ENCODE measurements around the gene CAVIN4. TPM values are rescaled to one million over a fixed set of nuclear protein-coding genes. Genes with fewer than 3 reads are reported as not detected.

The CAVIN4 gene
- total and polyA plus RNA-seq, 2 experiments from 2014 or later: 0.53 to 1.0 TPM

- no peak overlapping the region for H3K4me3 ChIP-seq
- H3K4me2 ChIP-seq: no peak overlapping the region
- H4K20me1 ChIP-seq (ENCODE audit: insufficient read depth, poor library complexity, severe bottlenecking): no peaks in the 10 kb centered on the region
- H3K9me3 ChIP-seq (ENCODE audit: low read depth): no peaks in the 10 kb centered on the region
- no peak overlapping the region for H2AFZ ChIP-seq
- H3K27me3 ChIP-seq: no peaks in the 10 kb centered on the region
- 73% methylated on average over 9 of the region's 9 CpGs for WGBS (ENCODE audit: low lambda C conversion rate, missing lambda C conversion rate)
- no peak for DNase-seq (ENCODE audit: low spot score)
- no peaks in the 10 kb centered on the region for H3K36me3 ChIP-seq (replicated peaks; ENCODE audit: insufficient read depth, low read depth)
- no peaks in the 10 kb centered on the region for H3K9me2 ChIP-seq (replicated peaks; ENCODE audit: insufficient read depth)
- no peaks in the 10 kb centered on the region for H3K4me1 ChIP-seq (ENCODE audit: insufficient read depth)
- no peak overlapping the region for H3K27ac ChIP-seq
- H3K79me2 ChIP-seq: no peaks in the 10 kb centered on the region
- no peak for TF ChIP-seq EZH2 (IDR thresholded peaks at IDR 0.05; ENCODE audit: borderline replicate concordance)
- no peak for TF ChIP-seq EZH2phosphoT487 (IDR thresholded peaks at IDR 0.05; ENCODE audit: low read depth, severe bottlenecking, unreplicated experiment)
- TF ChIP-seq CTCF (IDR thresholded peaks at IDR 0.05; ENCODE audit: poor library complexity): no peak
Measured at GRCh38 chr9:100587375-100587774, 9.5 kb downstream of the CAVIN4 start.

GRCh38 chr9:100589582-100589981 lies 11.7 kb downstream of the CAVIN4 start:
- Histone ChIP-seq H2AFZ (no peak overlapping the region), H3K27me3 (no peaks in the 10 kb centered on the region), H3K4me3 (no peak overlapping the region), H3K4me2 (no peak overlapping the region), H4K20me1 (ENCODE audit: insufficient read depth, poor library complexity, severe bottlenecking) (no peaks in the 10 kb centered on the region), H3K4me1 (ENCODE audit: insufficient read depth) (no peaks in the 10 kb centered on the region), H3K36me3 (replicated peaks; ENCODE audit: insufficient read depth, low read depth) (no peaks in the 10 kb centered on the region), H3K9me3 (ENCODE audit: low read depth) (no peaks in the 10 kb centered on the region), H3K27ac (no peak overlapping the region), H3K9me2 (replicated peaks; ENCODE audit: insufficient read depth) (no peaks in the 10 kb centered on the region), H3K79me2 (no peaks in the 10 kb centered on the region)
- 93% methylated on average over 5 of the region's 5 CpGs for WGBS (ENCODE audit: low lambda C conversion rate, missing lambda C conversion rate)
- DNase-seq (ENCODE audit: low spot score): no peak
- TF ChIP-seq EZH2 (IDR thresholded peaks at IDR 0.05; ENCODE audit: borderline replicate concordance) (no peak), EZH2phosphoT487 (IDR thresholded peaks at IDR 0.05; ENCODE audit: low read depth, severe bottlenecking, unreplicated experiment) (no peak), CTCF (IDR thresholded peaks at IDR 0.05; ENCODE audit: poor library complexity) (no peak)

- no peak overlapping the region for H3K27ac ChIP-seq
- no peaks in the 10 kb centered on the region for H3K9me2 ChIP-seq (replicated peaks; ENCODE audit: insufficient read depth)
- no peak overlapping the region for H3K4me2 ChIP-seq
- no peaks in the 10 kb centered on the region for H3K79me2 ChIP-seq
- TF ChIP-seq EZH2 (IDR thresholded peaks at IDR 0.05; ENCODE audit: borderline replicate concordance) (no peak), CTCF (IDR thresholded peaks at IDR 0.05; ENCODE audit: poor library complexity) (no peak), EZH2phosphoT487 (IDR thresholded peaks at IDR 0.05; ENCODE audit: low read depth, severe bottlenecking, unreplicated experiment) (no peak)
- H3K9me3 ChIP-seq (ENCODE audit: low read depth): no peaks in the 10 kb centered on the region
- no peaks in the 10 kb centered on the region for H4K20me1 ChIP-seq (ENCODE audit: insufficient read depth, poor library complexity, severe bottlenecking)
- no peaks in the 10 kb centered on the region for H3K4me1 ChIP-seq (ENCODE audit: insufficient read depth)
- WGBS (ENCODE audit: low lambda C conversion rate, missing lambda C conversion rate): 88% methylated on average over 2 of the region's 2 CpGs
- no peak overlapping the region for H3K4me3 ChIP-seq
- no peaks in the 10 kb centered on the region for H3K36me3 ChIP-seq (replicated peaks; ENCODE audit: insufficient read depth, low read depth)
- DNase-seq (ENCODE audit: low spot score): no peak
- no peaks in the 10 kb centered on the region for H3K27me3 ChIP-seq
- H2AFZ ChIP-seq: no peak overlapping the region
Measured at GRCh38 chr9:100590481-100590880, 12.6 kb downstream of the CAVIN4 start.

GRCh38 chr9:100591139-100591538 lies 13.3 kb downstream of the CAVIN4 start:
- no peak for DNase-seq (ENCODE audit: low spot score)
- H3K4me2 ChIP-seq: no peak overlapping the region
- no peak overlapping the region for H2AFZ ChIP-seq
- H4K20me1 ChIP-seq (ENCODE audit: insufficient read depth, poor library complexity, severe bottlenecking): no peaks in the 10 kb centered on the region
- no peaks in the 10 kb centered on the region for H3K4me1 ChIP-seq (ENCODE audit: insufficient read depth)
- TF ChIP-seq EZH2phosphoT487 (IDR thresholded peaks at IDR 0.05; ENCODE audit: low read depth, severe bottlenecking, unreplicated experiment) (no peak), EZH2 (IDR thresholded peaks at IDR 0.05; ENCODE audit: borderline replicate concordance) (no peak), CTCF (IDR thresholded peaks at IDR 0.05; ENCODE audit: poor library complexity) (no peak)
- no peak overlapping the region for H3K4me3 ChIP-seq
- no peaks in the 10 kb centered on the region for H3K36me3 ChIP-seq (replicated peaks; ENCODE audit: insufficient read depth, low read depth)
- H3K9me3 ChIP-seq (ENCODE audit: low read depth): no peaks in the 10 kb centered on the region
- no peaks in the 10 kb centered on the region for H3K27me3 ChIP-seq
- H3K9me2 ChIP-seq (replicated peaks; ENCODE audit: insufficient read depth): no peaks in the 10 kb centered on the region
- H3K79me2 ChIP-seq: no peaks in the 10 kb centered on the region
- 91% methylated on average over 6 of the region's 6 CpGs for WGBS (ENCODE audit: low lambda C conversion rate, missing lambda C conversion rate)
- no peak overlapping the region for H3K27ac ChIP-seq

Data from hepatocyte (in vitro differentiated cells).